ENCODE data around the gene MAEL.

MAEL gene

DNA sequence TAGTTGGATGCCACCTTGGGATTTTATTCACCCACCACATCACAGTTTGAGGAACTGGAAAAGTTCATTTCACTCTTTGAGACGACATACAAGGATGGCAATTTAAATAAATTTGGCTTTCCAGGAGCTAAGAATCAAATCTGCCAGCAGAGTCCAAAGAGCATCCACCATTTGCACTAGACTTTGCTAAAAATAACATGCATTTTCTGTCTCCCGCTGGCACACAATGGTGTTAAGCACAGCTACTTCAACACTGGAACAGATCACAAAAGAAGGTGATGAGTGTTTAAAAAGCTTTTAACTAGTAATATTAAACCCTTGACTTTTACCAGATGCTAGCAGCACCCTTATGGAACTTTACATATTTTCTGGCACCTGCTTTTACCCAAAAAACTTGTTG, 44.6 kb downstream of the MAEL start:
- in situ Hi-C loops (cut with HindIII; ENCODE audit: low pct_ligation_motif_present, low pct_unique_long_range_greater_than_20kb, low sequenced_read_pairs), result no loop called here

DNA sequence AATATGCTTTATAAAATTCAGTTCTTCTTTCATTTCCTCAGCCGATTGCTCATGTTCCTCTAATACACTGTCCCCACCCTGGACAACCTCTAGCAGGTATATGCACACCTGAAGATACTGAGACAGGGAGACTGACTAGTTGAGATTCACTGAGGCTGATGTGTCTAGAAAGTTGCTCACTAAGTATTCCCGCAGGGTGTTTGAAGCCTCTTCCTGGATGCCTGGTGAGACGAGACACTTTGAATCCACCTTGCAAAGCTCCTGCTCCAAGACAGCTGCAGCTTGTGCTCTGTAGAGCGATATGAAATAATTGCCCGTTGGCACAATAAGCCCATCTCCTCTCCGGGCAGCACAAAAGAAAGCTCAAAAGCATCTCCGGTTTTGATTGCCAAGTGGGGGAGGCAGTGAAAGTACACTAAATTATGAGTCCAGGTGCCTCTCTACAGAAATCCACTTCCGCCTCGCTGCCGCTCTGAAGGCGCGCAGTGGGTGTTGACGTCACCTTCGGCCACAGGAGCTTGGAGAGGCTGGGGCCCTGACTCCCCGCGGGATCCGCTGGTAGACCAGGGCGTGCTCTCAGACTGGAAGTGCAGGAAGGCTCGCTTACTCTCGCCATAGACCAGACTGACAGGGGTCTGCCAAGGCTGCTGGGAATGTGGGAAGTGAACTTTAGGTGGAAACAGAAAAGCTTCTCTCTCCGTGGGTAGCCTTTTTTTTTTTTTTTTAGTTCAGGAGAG, 54.8 kb downstream of the MAEL start:
- in situ Hi-C loops (cut with HindIII; ENCODE audit: low pct_ligation_motif_present, low pct_unique_long_range_greater_than_20kb, low sequenced_read_pairs), result no loop called here
- DNase-seq, result peak; percentile 87

More for the DNA sequence above, 44.6 kb downstream of the MAEL start:
- no peak for DNase-seq

DNA sequence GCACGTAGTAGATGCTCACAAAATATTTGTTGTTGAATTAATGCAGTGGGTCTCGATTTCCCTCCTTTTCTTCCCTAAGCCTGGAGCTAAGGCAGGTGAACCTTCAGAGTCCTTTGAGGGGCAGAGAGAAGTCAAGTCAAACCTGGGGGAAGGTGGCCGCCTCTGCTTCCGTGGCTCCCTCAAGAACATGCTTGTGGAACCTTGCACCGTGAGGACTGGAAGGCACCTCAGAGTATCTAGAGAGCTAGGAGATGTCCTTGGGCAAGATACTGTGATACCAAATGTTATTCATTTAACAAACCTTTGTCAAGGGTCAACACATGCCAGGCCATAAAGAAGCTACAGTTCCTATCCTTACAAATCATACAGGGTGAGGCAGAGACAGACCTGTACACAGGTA, 62.8 kb downstream of the MAEL start:
- in situ Hi-C loops (cut with HindIII; ENCODE audit: low pct_ligation_motif_present, low pct_unique_long_range_greater_than_20kb, low sequenced_read_pairs), result loop anchor here (25.0 kb wide), 1 partner anchor 140 kb away; no protein-coding TSS in a partner anchor
- no peak for DNase-seq

DNA sequence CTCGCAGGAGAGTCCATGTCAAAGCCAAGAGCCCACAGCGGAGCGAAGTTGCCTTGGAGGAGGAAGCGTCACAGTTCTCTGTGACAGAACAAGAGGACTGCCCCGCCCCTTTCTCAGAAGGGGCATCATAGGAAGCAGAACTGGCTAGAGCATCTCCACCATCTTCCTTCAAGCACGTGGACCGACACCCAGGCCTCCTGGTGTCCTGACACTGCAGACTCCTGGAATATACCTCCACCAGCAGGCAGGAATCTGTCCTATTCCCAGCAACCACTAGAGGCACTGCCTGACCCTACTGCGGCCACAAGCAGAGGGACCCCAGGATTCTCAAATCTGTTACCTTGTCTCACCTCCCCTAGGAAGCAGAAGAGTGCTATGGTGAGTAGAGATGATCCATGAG, 63.3 kb downstream of the MAEL start:
- in situ Hi-C loops (cut with HindIII; ENCODE audit: low pct_ligation_motif_present, low pct_unique_long_range_greater_than_20kb, low sequenced_read_pairs), result loop anchor here (25.0 kb wide), 1 partner anchor 140 kb away; no protein-coding TSS in a partner anchor
- peak; percentile 55 for DNase-seq

DNA sequence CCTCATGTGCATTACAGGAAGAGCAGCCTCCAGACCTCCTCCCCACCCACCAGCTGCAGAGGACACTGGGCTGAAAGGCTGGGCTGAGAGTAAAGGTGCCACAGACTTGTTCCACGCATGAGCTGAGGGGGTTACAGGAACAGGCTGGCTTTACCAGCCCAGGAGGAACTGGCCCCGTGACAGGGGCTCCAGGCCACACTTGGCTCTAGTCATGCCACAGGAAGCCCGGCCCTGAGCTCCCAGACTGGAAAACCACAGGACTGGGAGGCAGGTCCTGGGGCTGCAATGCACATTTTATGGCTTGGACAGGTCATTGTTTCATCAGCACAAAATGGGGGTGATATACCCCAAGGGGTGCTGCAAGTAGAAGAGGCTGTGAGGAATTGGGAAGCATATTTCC, 65.5 kb downstream of the MAEL start:
- DNase-seq, result no peak
- in situ Hi-C loops (cut with HindIII; ENCODE audit: low pct_ligation_motif_present, low pct_unique_long_range_greater_than_20kb, low sequenced_read_pairs), result loop anchor here (25.0 kb wide), 1 partner anchor 142 kb away; no protein-coding TSS in a partner anchor

DNA sequence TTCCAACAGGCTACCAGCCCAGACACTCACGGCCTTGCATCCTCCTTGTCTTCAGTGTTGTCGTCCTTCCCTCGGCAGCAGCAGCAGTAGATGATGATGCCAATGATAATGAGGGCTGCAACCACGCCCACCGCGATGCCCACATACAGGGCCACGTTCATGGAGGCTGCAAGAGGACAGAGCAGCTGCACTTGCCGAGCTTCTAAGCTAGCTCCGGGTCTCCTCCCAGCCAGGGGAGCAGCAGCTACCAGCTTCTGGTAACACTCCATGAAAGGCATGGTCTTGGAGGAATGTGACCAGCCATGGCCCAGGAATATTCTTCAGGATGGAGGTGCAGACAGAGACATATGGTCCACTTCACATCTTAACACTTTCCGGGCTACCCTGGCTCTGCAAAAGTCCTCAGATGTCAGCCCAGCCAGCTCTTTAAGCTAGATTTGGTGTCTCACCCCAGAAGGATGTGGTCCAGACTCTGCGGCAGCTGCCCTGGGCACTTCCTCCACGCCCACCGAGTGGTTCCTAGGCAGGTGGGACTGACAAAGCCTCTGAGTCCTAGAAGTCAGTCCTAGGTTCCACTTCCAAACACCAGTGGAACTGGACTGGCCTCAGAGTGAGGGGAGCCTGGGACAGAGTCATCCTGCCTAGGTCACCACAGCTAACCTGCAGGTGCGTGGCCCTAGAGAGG, 66.0 kb downstream of the MAEL start:
- in situ Hi-C loops (cut with HindIII; ENCODE audit: low pct_ligation_motif_present, low pct_unique_long_range_greater_than_20kb, low sequenced_read_pairs), result loop anchor here (25.0 kb wide), 1 partner anchor 143 kb away; no protein-coding TSS in a partner anchor
- DNase-seq, result no peak

DNA sequence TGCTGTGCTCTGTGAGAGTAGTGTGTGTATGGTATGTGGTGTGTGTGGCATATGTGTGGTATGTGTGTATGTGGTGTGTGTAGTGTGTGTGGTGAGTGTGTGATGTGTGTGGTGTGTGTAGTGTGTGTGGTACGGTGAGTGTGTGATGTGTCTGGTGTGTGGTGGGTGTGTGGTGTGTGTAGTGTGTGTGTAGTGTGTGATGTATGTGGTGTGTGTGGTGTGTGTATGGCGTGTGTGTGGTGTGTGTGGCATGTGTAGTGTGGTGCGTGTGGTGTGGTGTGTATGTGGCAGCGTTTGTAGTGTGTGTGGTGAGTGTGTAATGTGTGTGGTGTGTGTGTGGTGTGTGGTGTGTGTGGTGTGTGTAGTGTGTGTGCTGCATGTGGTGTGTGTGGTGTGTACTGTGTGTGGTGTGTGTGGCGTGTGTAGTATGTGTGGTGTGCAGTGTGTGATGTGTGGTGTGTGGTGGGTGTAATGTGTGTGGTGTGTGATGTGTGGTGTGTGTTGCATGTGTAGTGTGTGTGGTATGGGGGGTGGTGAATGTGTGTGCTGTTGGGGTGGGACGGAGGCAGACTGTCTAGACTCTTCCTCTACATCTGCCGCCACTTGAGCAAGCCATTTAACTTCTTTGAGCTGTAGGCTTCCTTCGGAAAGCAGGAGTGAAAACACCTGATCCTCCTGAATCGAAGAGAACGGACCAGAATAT, 67.6 kb downstream of the MAEL start:
- DNase-seq, result no peak
- in situ Hi-C loops (cut with HindIII; ENCODE audit: low pct_ligation_motif_present, low pct_unique_long_range_greater_than_20kb, low sequenced_read_pairs), result loop anchor here (25.0 kb wide), 1 partner anchor 144 kb away; no protein-coding TSS in a partner anchor

DNA sequence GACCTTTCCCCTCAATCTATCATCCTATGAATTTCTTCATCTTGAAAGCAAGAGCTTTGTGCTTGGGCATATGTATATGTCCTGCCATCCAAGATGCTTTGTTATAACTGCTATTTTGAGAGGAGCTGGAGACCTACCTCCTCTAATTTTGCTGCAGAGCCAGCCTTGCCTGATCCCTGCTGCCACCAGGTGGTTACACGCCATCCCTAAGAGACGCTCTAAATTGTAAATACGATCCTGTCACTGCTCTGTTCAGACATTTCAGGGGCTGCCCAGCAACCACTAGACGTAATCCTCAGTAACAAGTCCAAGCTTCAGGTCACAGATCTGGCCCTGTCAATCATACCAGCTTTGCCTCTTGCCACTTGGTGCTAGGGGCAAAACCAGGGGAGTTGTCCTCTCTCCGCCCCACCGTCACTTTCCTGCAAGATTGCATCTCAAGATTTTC, 68.2 kb downstream of the MAEL start:
- in situ Hi-C loops (cut with HindIII; ENCODE audit: low pct_ligation_motif_present, low pct_unique_long_range_greater_than_20kb, low sequenced_read_pairs), result loop anchor here (25.0 kb wide), 1 partner anchor 145 kb away; no protein-coding TSS in a partner anchor
- peak; percentile 82 for DNase-seq

DNA sequence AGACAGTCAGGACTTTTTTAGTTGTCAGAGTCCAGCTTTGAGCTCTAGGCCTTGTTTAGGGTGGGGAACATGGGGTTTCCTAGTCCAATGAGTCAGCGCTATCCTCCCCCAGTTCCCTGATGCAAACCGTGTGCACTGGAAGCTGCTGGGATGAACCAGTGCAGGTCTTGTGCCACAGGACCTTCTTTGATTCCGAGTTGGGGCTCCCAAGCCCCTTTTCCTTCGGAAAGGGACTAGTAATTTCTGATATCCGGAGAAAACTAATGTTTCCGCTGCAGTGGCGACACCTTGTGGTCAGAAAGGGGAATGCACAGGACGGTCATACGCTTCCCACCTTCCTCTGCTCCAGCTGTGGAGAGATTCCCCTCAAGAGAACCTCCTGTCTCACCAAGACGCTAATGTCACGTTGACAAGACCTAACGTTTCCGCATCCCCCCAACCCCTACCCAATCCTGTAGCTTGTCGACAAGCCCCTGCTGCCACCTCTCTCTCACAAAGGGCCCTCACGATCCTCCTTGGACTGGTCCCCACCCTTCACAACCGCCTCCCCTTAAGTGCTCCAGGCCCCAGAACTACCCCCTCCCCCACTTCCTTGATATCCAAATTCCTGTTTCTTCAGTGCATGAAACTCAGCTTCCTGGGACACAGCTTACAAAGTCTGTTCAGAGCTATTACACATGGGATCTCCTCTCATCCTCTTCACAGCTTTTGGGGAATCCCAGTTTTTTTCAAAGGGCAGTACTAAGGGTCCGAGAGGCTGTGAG, 70.1 kb downstream of the MAEL start:
- peak; percentile 73 for DNase-seq
- in situ Hi-C loops (cut with HindIII; ENCODE audit: low pct_ligation_motif_present, low pct_unique_long_range_greater_than_20kb, low sequenced_read_pairs), result loop anchor here (25.0 kb wide), 1 partner anchor 147 kb away; no protein-coding TSS in a partner anchor

DNA sequence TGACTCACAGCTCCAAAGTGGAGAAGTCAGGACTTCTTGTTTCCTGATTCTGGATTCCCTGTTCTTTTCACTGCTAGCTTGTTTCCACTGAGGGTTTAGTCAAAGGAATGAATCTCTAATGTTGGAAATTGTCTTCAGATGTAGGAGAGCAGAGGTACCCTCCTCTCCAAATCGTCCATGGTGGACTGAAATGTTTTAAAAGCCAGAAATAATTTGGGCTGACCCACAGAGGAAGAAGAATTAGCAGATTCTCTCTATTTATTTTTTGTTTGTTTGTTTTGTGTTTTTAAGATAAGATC, 70.7 kb downstream of the MAEL start:
- in situ Hi-C loops (cut with HindIII; ENCODE audit: low pct_ligation_motif_present, low pct_unique_long_range_greater_than_20kb, low sequenced_read_pairs), result loop anchor here (25.0 kb wide), 1 partner anchor 147 kb away; no protein-coding TSS in a partner anchor
- no peak for DNase-seq

DNA sequence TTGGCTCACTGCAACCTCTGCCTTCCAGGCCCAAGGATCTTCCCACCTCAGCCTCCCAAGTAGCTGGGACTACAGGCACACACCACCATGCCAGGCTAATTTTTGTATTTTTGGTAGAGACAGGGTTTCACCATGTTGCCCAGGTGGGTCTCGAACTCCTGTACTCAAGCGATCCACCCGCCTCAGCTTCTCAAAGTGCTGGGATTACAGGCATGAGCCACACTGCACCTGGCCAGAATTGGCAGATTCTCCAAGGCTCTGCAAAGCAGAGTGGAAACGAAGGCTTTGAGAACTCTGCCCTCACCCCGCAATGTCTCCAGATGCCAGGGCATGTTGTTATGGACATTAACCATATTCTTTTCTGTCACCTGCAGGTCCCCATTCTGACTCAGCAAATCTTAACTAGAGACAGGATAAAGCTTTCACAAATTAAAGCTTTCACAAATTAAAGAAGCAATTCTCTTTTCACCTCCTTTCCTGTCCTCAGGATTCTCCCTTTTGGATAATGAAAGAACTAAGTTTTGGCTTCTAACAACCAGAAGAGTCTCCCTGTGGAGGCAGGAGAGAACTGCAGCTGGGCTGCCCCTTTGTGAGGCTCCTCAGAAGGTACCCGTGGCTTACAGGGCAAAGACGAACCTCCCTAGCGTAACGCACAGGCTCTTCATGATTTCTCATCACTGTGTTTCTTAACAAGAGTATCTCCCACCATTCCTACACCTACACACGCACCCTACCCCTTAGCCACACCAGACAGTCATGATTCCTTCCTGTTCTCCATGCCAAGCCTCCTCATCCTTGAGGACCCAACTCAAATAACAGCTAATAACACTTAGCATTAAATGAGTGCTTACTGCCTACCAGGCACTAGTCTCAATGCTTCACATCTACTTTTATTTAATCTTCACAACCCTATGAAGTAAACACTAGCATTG, 71.3 kb downstream of the MAEL start:
- no peak for DNase-seq
- in situ Hi-C loops (cut with HindIII; ENCODE audit: low pct_ligation_motif_present, low pct_unique_long_range_greater_than_20kb, low sequenced_read_pairs), result loop anchor here (25.0 kb wide), 1 partner anchor 148 kb away; no protein-coding TSS in a partner anchor

DNA sequence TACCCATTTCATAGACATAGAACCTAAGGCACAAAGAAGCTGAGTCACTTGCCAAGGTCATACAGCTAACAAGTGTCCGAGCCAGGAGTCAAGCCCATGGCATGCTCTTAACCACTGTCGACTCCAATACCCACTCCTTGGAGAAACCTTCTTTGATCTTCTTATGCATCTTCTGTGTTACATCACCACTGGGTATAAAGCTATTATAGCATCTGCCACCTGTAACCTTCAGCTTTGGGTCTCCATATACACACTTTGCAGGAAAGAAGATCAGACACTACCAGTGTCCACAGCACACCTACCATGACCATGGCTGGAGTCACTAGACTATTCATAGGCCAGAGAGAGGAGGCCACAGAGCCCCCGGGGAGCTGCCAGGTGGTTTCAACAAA, 72.0 kb downstream of the MAEL start:
- in situ Hi-C loops (cut with HindIII; ENCODE audit: low pct_ligation_motif_present, low pct_unique_long_range_greater_than_20kb, low sequenced_read_pairs), result loop anchor here (25.0 kb wide), 1 partner anchor 149 kb away; no protein-coding TSS in a partner anchor

DNA sequence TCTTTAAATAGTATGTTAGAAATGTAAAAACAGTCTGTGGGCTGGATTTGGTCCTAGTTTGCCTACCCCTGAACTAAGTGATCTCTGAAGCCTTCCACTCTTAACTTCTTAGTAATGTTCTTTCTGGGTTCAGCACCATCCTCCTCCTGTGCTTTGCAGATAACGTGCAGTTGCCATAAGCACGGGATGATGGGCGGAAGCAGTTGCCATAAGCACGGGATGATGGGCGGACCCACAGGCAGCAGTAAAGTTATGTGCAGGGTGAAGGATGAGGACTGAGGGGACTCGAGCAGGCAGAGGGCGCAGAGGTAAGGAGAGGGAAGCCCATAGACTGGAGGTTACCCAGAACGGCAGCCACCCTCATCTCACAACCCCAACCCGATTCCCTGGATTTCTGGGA, 75.5 kb downstream of the MAEL start:
- DNase-seq, result no peak
- in situ Hi-C loops (cut with HindIII; ENCODE audit: low pct_ligation_motif_present, low pct_unique_long_range_greater_than_20kb, low sequenced_read_pairs), result loop anchor here (25.0 kb wide), 1 partner anchor 152 kb away; no protein-coding TSS in a partner anchor

More for the DNA sequence above, 72.0 kb downstream of the MAEL start:
- DNase-seq, result no peak

DNA sequence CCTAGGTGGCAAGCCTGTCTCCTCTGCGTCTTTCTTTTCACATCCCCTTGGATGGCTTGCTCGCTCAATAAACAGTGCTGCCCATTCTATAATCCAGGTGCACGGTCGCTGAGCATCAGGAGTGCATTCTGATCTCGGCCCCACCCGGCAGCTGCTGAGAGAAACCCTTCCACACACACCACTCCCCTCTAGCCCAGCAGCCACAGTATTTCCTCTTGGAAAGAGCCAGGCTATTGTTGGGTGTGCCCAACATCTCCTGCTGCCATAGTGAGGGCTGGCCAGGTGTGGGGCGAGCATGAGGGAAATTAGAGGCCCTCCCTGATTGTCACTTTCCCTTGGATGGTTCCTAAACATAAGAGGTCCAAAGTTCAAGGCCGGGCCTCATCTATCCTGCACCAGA, 76.4 kb downstream of the MAEL start:
- in situ Hi-C loops (cut with HindIII; ENCODE audit: low pct_ligation_motif_present, low pct_unique_long_range_greater_than_20kb, low sequenced_read_pairs), result loop anchor here (25.0 kb wide), 1 partner anchor 153 kb away; no protein-coding TSS in a partner anchor

DNA sequence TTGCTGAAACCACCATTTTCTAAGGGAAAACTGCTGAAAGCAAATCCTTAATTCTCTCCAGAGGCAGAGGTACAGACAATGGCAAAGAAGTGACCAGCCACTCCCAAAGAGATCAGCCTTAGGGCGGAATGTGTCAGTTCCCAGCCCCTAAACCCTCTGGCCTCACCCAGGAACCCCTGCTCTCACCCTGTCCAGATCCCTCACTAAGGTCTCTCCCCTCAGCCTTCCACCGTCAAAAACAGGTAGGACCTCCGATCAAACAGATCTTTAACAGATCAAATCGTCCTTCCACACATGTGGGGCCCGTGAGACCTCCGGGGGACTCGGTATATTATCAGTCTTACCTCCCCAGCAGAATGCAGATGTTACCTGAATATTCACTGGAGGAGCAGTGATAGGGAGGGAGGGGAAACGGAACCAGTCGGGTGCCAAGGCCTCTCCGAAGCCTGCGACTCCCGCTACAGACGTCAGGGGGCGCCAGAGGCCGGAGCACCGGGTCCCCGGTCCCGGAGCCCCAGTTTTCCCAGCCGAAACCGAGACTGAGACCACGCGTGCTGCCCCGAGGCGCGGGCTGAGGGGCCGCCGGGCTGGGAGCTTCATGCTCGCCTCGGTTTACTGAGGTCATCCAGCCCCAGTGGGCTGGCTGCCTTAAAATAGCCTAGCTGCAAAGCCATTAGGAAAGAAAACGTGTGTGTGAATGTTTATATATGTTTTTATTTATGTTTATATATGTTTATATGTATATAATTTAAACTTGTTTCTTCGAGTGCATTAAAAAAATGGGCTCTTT, 77.4 kb downstream of the MAEL start:
- in situ Hi-C loops (cut with HindIII; ENCODE audit: low pct_ligation_motif_present, low pct_unique_long_range_greater_than_20kb, low sequenced_read_pairs), result loop anchor here (25.0 kb wide), 1 partner anchor 154 kb away; no protein-coding TSS in a partner anchor
- peak; percentile 66 for DNase-seq

More for the DNA sequence above, 76.4 kb downstream of the MAEL start:
- no peak for DNase-seq

DNA sequence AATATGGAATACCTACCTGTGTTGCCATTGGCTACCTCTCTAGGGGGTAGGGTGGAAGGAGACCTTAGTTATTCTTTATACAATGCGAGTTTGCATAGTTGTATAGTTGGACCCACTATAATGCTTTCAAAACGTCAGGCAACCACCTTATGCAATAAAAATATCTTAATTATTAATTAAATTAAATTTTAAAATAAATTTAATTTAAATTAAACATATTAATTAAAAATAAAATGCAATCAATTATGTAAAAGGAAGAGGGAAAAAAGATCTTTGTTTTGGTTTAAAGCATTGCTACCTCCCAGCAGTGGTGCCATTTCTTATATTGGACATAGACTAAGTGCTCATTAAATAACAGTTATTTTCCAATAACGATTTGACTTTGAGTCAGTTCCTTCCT, 78.8 kb downstream of the MAEL start:
- no peak for DNase-seq
- in situ Hi-C loops (cut with HindIII; ENCODE audit: low pct_ligation_motif_present, low pct_unique_long_range_greater_than_20kb, low sequenced_read_pairs), result loop anchor here (25.0 kb wide), 1 partner anchor 156 kb away; no protein-coding TSS in a partner anchor
